GM19328 (cell line): ENCODE measurements around the gene LYRM4.
A peak's percentile ranks its signal among the peaks of the same experiment; 100 is the strongest.

Source experiments
- ATAC-seq: cut with Tn5 transposase; IDR thresholded peaks from one replicate; pipeline ENCODE4 v1.9.1; 2021; ENCODE audit warnings: mild to moderate bottlenecking, moderate library complexity; ENCODE audit not compliant: unreplicated experiment

Gene LYRM4

GRCh38 chr6:5260661-5261544 lies at the start of gene LYRM4, which contains the start of gene FARS2:
Gene LYRM4, minus strand, starts transcription at chr6:5260950. Its CDS starts 217 bp downstream, at chr6:5260733.
Gene FARS2, plus strand, starts transcription at chr6:5261513.
- peak; percentile 66 for ATAC-seq

GRCh38 chr6:5308066-5308465 lies 47.3 kb upstream of the LYRM4 start:
- no peak for ATAC-seq

DNA sequence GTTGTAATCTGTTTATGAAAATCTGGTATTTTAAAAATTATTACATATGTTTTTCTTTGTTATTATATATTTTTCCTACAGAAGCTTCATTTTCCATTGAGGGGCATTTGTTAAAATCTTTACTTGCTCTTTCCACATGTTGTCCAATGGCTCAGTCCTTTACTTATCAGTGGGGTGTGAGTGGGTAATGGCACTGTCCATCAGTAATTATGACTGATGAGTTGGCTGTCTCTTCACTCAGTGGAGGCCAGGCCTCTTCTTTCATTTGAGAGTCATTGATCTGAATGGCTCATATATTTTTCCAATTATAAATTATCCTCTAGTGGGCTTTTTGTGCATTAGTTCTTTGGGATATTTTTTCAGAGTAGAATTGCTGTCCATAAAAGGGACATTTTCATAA lies 46.3 kb upstream of the LYRM4 start:
- no peak for ATAC-seq

GRCh38 chr6:5305968-5306626 lies 45.3 kb upstream of the LYRM4 start:
- ATAC-seq = no peak

GRCh38 chr6:5303682-5304081 lies 42.9 kb upstream of the LYRM4 start:
- ATAC-seq = no peak

GRCh38 chr6:5302995-5303622 lies 42.4 kb upstream of the LYRM4 start:
- ATAC-seq = peak; percentile 68

GRCh38 chr6:5302220-5302946 lies 41.6 kb upstream of the LYRM4 start:
- ATAC-seq = peak; percentile 69

- no peak for ATAC-seq
These were observed 39.5 kb upstream of the LYRM4 start for GRCh38 chr6:5300206-5300764.

DNA sequence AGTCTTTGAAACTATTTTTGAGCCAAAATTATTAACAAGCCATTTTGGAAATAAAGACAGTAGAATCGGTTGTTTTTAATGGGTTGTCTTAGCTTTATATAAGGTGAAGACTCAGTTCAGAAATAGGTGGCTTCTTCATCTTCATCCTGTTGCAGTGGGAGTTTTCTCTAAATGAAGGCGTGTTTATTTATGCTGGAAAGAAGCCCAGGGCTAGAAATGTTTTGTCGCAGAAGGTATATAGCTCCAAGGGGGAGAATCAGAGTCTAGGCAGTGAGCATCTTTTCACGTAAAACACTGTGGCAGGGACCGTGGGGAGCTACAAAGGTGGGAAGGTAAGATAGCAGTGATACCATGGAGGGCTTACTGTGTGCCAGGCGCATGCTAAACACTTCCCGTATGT lies 34.9 kb upstream of the LYRM4 start:
- no peak for ATAC-seq

GRCh38 chr6:5294392-5295211 lies 33.9 kb upstream of the LYRM4 start:
- no peak for ATAC-seq

DNA sequence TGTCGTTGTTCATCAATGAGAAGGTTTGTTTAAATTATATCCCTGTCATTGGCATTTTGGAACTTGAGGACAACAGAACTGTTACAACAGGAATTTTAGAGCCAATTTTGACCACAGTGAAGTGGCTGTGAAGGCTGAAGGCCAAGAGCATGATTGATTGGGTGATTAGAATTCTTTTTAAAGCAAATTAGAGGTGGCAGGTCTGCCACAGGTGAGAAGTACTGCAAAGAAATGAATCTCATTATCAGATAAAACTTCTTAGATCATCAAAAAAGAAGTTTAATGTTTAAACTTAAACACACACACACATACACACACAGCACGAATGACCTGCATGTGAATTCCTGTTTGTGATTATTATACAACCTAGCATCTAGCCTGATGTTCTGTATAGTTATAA lies 32.9 kb upstream of the LYRM4 start:
- no peak for ATAC-seq

GRCh38 chr6:5292154-5292553 lies 31.4 kb upstream of the LYRM4 start:
- no peak for ATAC-seq

- ATAC-seq = no peak
These were observed 29.8 kb upstream of the LYRM4 start for GRCh38 chr6:5290500-5290899.

DNA sequence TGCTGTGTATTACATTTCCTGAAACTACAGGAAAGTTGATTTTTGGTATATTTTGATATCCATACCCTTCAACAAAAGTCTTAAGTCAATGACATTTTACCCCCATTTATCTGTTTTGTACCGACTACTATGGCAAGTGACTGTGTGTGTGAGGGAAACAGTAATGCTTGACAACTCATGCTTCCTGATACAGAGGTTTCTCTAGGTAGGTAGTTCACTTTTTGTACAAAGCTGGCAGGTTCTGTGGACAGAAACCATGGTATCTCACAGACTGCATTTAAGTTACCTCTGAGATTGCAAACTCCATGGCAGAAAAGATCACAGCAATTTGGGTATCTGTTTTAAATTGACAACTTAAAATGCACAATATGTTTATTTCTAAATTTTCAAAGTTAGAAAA lies 29.3 kb upstream of the LYRM4 start:
- no peak for ATAC-seq

DNA sequence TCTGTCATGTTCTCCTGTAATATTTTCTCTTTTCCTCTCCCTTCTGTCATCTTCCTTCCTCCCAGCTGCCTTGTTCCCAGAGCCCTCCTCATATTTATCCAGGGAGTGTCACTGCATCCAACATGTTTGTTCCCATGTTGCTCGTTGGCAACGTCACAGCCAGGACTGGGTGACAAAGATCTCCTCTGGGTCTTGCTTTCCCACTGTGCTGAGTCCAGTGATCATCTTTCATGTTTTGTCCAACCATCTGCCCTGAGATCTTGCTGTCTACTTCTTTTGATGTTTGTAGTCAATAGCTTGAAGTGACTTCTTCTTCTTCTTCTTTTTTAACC lies 27.2 kb upstream of the LYRM4 start:
- no peak for ATAC-seq

GRCh38 chr6:5287205-5287965 lies 26.6 kb upstream of the LYRM4 start:
- ATAC-seq = no peak

DNA sequence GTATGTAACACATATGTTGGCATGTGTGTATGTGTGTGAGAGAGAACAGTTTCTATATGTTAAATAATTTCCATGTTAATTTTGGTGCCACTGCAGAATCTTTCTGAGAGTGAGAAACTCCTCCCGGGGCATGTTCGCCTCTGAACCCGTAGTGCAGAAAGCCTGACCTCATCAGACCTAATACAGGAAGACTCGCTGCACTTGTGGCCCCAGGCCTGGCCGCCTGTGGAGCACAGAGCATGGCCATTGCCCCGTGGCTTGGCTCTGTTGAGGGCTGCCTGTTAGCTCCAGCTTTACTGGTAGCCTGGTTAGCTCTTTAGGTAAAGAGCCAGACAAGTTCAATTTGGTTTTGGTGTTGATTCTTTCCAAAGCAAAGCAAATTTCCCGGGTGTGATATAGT lies 26.0 kb upstream of the LYRM4 start:
- ATAC-seq = no peak

- no peak for ATAC-seq
These were observed 24.8 kb upstream of the LYRM4 start for GRCh38 chr6:5285526-5285925.

- ATAC-seq = no peak
These were observed 24.3 kb upstream of the LYRM4 start for GRCh38 chr6:5285081-5285480.
